A673 (cell line): ENCODE measurements around the gene CDK8. TPM values are rescaled to one million over a fixed set of nuclear protein-coding genes. Genes with fewer than 3 reads are reported as not detected.

Experiments
- BruUV-seq: library from RNA; stranded (reverse); fragments of 400-500 nt; replicated peaks from 2 replicates; lab custom pipeline; 2021; lab: Mats Ljungman, UMichigan
- CTCF ChIA-PET: fragments of 300-600 bp; sonication (Branson Sonifier 250); formaldehyde crosslinking; loops from one replicate; lab custom pipeline; 2022; ENCODE audit warnings: antibody characterized with exemption; lab: Charles Lee
- POLR2A ChIA-PET: fragments of 300-600 bp; sonication (Branson Sonifier 250); formaldehyde crosslinking; loops from one replicate; lab custom pipeline; 2022; ENCODE audit warnings: antibody characterized with exemption; ENCODE audit not compliant: low non-redundant PET; lab: Charles Lee
- DNase-seq: peaks from one replicate; pipeline ENCODE4 v3.0.0-alpha.2; 2015; ENCODE audit warnings: low spot score
- H3K27ac ChIP-seq: fragments of 200-600 bp; sonication (generic); 2 replicates; pipeline ENCODE4 v1.5.1; 2016; ENCODE audit warnings: mixed run types, low read depth, mild to moderate bottlenecking, mixed read lengths, antibody characterized with exemption, low read length; ENCODE audit not compliant: poor library complexity, severe bottlenecking
- H3K27me3 ChIP-seq: fragments of 200-600 bp; sonication (generic); replicated peaks from 2 replicates; pipeline ENCODE4 v1.6.1; 2017; ENCODE audit warnings: mixed run types, low read depth, mild to moderate bottlenecking, mixed read lengths, antibody characterized with exemption, low read length; ENCODE audit not compliant: insufficient read depth, poor library complexity
- H3K36me3 ChIP-seq: fragments of 200-600 bp; sonication (generic); 2 replicates; pipeline ENCODE4 v1.6.1; 2016; ENCODE audit warnings: mixed run types, mild to moderate bottlenecking, mixed read lengths, antibody characterized with exemption, low read length; ENCODE audit not compliant: insufficient read depth, poor library complexity, severe bottlenecking
- H3K4me1 ChIP-seq: fragments of 200-600 bp; sonication (generic); 2 replicates; pipeline ENCODE4 v1.6.1; 2017; ENCODE audit warnings: mixed run types, mild to moderate bottlenecking, mixed read lengths, antibody characterized with exemption, low read length; ENCODE audit not compliant: insufficient read depth, poor library complexity, severe bottlenecking
- H3K4me3 ChIP-seq: fragments of 200-600 bp; sonication (generic); 2 replicates; pipeline ENCODE4 v1.5.1; 2016; ENCODE audit warnings: low read depth, mixed run types, mild to moderate bottlenecking, mixed read lengths, low read length; ENCODE audit not compliant: poor library complexity, severe bottlenecking
- H3K9me3 ChIP-seq: fragments of 200-600 bp; sonication (generic); 2 replicates; pipeline ENCODE4 v1.6.1; 2016; ENCODE audit warnings: mixed run types, low read depth, mild to moderate bottlenecking, mixed read lengths, antibody characterized with exemption, low read length; ENCODE audit not compliant: poor library complexity, severe bottlenecking
- EZH2 ChIP-seq: fragments of 200-600 bp; sonication (generic); IDR thresholded peaks from 2 replicates; pipeline ENCODE4 v1.6.1; 2017; ENCODE audit warnings: borderline replicate concordance, low read depth, mild to moderate bottlenecking, mixed read lengths, antibody characterized with exemption, low read length; ENCODE audit not compliant: poor library complexity, severe bottlenecking
- intact Hi-C: fragments of 100-400 bp; cut with micrococcal nuclease; formaldehyde crosslinking; loops from one replicate; pipeline ENCODE4 v1.10.0; 2022; ENCODE audit not compliant: unreplicated experiment
- total RNA-seq: library from RNA; stranded (reverse); gene quantifications from 2 replicates; pipeline ENCODE4 v1.2.3, GENCODE V29; 2021
- TF ChIP-seq, protein P1 (sequence below): fragments of 300-800, 200-600 bp; sonication (generic); conservative IDR thresholded peaks from 2 replicates; pipeline ENCODE4 v1.5.1; 2017; ENCODE audit warnings: low read depth, mild to moderate bottlenecking, antibody characterized with exemption, low read length, moderate library complexity, mixed read lengths

CDK8 gene
- total RNA-seq, 1 experiment from 2014 or later, result 23.1 TPM

GRCh38 chr13:26326562-26326961 lies 72.6 kb downstream of the CDK8 start:
- H3K36me3 ChIP-seq, result no peaks in the 10 kb centered on the region
- no TSS peak for BruUV-seq
- H3K4me1 ChIP-seq, result no peaks in the 10 kb centered on the region
- H3K27ac ChIP-seq, result no peak overlapping the region
- intact Hi-C loops, result no loop called here
- H3K4me3 ChIP-seq, result no peak overlapping the region
- no peaks in the 10 kb centered on the region for H3K9me3 ChIP-seq
- ChIA-PET POLR2A (interaction anchor here (0.5 kb wide), 1 partner anchor 89 kb away, joined by 4 read pairs; no protein-coding TSS in a partner anchor), CTCF (no interaction called here)
- TF ChIP-seq, protein P1, sequence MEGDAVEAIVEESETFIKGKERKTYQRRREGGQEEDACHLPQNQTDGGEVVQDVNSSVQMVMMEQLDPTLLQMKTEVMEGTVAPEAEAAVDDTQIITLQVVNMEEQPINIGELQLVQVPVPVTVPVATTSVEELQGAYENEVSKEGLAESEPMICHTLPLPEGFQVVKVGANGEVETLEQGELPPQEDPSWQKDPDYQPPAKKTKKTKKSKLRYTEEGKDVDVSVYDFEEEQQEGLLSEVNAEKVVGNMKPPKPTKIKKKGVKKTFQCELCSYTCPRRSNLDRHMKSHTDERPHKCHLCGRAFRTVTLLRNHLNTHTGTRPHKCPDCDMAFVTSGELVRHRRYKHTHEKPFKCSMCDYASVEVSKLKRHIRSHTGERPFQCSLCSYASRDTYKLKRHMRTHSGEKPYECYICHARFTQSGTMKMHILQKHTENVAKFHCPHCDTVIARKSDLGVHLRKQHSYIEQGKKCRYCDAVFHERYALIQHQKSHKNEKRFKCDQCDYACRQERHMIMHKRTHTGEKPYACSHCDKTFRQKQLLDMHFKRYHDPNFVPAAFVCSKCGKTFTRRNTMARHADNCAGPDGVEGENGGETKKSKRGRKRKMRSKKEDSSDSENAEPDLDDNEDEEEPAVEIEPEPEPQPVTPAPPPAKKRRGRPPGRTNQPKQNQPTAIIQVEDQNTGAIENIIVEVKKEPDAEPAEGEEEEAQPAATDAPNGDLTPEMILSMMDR, result no peak
- TF ChIP-seq EZH2, result no peak
- DNase-seq, result no peak
- no peaks in the 10 kb centered on the region for H3K27me3 ChIP-seq

DNA sequence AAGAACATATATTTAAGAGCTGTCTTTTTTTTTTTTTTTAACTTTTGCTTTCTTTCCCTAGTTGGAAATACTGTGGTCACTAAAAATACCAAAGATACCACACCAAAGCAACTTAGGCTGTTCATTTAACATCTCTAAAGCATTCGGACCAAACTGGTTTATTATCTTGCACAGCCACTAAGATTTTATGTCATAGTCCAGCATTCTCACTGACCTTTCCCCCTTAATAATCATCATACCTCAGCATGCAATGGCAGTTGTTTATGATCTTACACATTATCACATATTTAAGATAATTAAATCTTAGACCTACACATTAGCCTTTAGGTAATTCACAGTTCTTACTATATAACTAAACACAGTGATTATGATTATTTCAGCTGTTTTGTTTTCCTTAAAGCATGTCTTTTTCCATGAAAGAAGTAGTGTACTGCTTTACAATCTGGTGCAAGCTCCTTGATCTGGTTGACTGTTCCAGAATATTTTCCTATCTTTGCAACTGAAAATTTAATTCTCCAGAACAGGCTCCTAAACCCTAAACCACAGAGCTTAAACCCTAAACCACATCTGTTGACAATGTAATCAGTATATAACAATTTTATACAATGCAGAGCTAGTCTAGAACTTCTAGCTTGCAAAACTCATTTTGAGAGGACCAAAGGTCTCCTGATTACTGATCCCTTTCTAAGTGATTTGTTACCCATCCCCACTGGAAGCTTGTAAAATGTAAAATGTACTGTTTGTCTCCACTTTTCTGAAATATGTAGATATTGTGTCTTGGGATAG lies 74.2 kb downstream of the CDK8 start:
- intact Hi-C loops, result no loop called here
- Histone ChIP-seq H3K9me3 (no peaks in the 10 kb centered on the region), H3K4me3 (no peak overlapping the region), H3K4me1 (no peaks in the 10 kb centered on the region), H3K27me3 (no peaks in the 10 kb centered on the region), H3K36me3 (no peaks in the 10 kb centered on the region), H3K27ac (no peak overlapping the region)
- CTCF ChIA-PET, result no interaction called here
- POLR2A ChIA-PET, result no interaction called here
- DNase-seq, result no peak
- TF ChIP-seq, protein P1, result no peak
- TF ChIP-seq EZH2, result no peak
- no TSS peak for BruUV-seq

DNA sequence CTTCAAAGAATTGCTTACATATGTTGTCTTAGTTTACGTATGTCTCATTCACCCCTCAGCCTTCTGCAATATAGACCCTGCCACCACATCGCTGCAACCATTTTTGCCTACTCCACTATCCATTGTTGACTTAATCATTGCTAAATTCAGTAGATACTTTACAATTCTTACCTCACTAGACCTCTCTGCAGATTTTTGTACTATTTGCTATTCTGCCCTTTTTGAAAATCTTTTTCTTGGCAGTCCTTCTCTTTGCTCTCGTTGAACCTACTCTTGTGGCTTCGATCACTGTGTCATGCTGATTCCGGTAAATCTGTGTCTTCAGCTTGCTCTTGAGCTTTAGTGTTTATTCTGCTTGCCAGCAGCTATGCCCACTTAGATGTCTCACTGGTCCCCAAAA lies 81.2 kb downstream of the CDK8 start:
- Histone ChIP-seq H3K9me3 (no peaks in the 10 kb centered on the region), H3K27ac (no peak overlapping the region), H3K4me1 (no peaks in the 10 kb centered on the region), H3K4me3 (no peak overlapping the region), H3K36me3 (no peaks in the 10 kb centered on the region), H3K27me3 (no peaks in the 10 kb centered on the region)
- BruUV-seq, result no TSS peak
- POLR2A ChIA-PET, result no interaction called here
- intact Hi-C loops, result no loop called here
- CTCF ChIA-PET, result no interaction called here
- TF ChIP-seq EZH2, result no peak
- TF ChIP-seq, protein P1, result no peak
- DNase-seq, result no peak
